K562 (cell line): ENCODE data around the gene TMEM116.

Source experiments
- EZH2 ChIP-seq: IDR thresholded peaks from 2 replicates; pipeline ENCODE4 v1.6.1; 2012; ENCODE audit warnings: low read depth, mild to moderate bottlenecking, inconsistent platforms, low read length, borderline replicate concordance
- ILF3 ChIP-seq: fragments of 450-650 bp; IDR thresholded peaks from 2 replicates; pipeline ENCODE4 v1.6.1; 2018; ENCODE audit warnings: antibody characterized with exemption, mild to moderate bottlenecking, moderate library complexity, borderline replicate concordance
- TCF7 ChIP-seq: sonication (generic); IDR thresholded peaks from 2 replicates; pipeline ENCODE4 v1.6.1; 2016; ENCODE audit warnings: antibody characterized with exemption, borderline replicate concordance

DNA sequence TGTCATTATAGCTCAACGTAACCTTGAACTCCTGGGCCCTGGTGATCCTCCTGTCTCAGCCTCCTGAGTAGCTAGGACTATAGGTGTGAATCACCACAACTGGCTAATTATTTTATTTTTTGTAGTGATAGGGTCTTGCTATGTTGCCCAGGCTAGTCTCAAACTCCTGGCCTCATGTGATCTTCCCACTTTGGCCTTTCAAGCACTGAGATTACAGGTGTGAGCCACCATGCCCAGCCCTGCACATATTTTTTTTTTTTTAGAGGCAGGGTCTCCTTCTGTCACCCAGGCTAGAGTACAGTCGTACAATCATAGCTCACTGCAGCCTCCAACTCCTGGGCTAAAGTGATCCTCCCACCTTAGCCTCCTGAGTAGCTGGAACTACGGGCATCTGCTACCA is 8.9 kb downstream of the TMEM116 start:
- no peak for TF ChIP-seq TCF7
- TF ChIP-seq EZH2 = no peak
- no peak for TF ChIP-seq ILF3
